ENCODE data around the gene NDUFS8. TPM values are rescaled to one million over a fixed set of nuclear protein-coding genes. Genes with fewer than 3 reads are reported as not detected.

Gene NDUFS8
- total RNA-seq, 4 donors from 2014 or later, result 112 to 192 (median 135) TPM

- Histone ChIP-seq H3K9me3 (peaks cover 0 to 10% (median 0%) of the 10 kb centered on the region in 3 donors), H3K36me3 (peaks cover 0 to 30% (median 0%) of the 10 kb centered on the region in 3 donors), H3K27ac (peak overlapping the region; percentile 18 to 76 (median 58)), H3K4me1 (peaks cover 5 to 54% (median 20%) of the 10 kb centered on the region in 3 donors), H3K27me3 (no peaks in the 10 kb centered on the region), H3K4me3 (no peak overlapping the region)
- TF ChIP-seq CTCF (IDR thresholded peaks at IDR 0.05) (peak in 3 of 6 experiments; percentile 4 to 27 (median 19)), POLR2A (IDR thresholded peaks at IDR 0.05) (no peak)
- no peak for DNase-seq
- 21 to 40% methylated on average over 1 to 9 of the region's 11 CpGs for WGBS, 2 donors
- intact Hi-C loops (cut with DNase I), result no loop called here
Measured at GRCh38 chr11:68020575-68020974, 9.9 kb upstream of the NDUFS8 start.

- Histone ChIP-seq H3K9me3 (peaks cover 0 to 10% (median 0%) of the 10 kb centered on the region in 3 donors), H3K4me3 (no peak overlapping the region), H3K27ac (peak overlapping the region in 2 of 4 donors; percentile 64 to 76), H3K36me3 (peaks cover 0 to 33% (median 0%) of the 10 kb centered on the region in 3 donors), H3K27me3 (no peaks in the 10 kb centered on the region), H3K4me1 (peaks cover 5 to 50% (median 20%) of the 10 kb centered on the region in 3 donors)
- TF ChIP-seq POLR2A (IDR thresholded peaks at IDR 0.05) (no peak), CTCF (IDR thresholded peaks at IDR 0.05) (peak in 3 of 6 experiments; percentile 22 to 47 (median 27))
- intact Hi-C loops (cut with DNase I), result no loop called here
- DNase-seq, result no peak
- 72 to 81% methylated on average over 6 to 12 of the region's 27 CpGs for WGBS, 2 donors
Measured at GRCh38 chr11:68021167-68021787, 9.2 kb upstream of the NDUFS8 start.

- DNase-seq, result no peak
Measured at GRCh38 chr11:68022531-68022930, 8.0 kb upstream of the NDUFS8 start.

GRCh38 chr11:68024508-68024907, 6.0 kb upstream of the NDUFS8 start:
- Histone ChIP-seq H3K27me3 (no peaks in the 10 kb centered on the region), H3K9me3 (peaks cover 0 to 10% (median 0%) of the 10 kb centered on the region in 3 donors), H3K4me1 (peaks cover 5 to 22% (median 12%) of the 10 kb centered on the region in 3 donors), H3K4me3 (no peak overlapping the region), H3K27ac (no peak overlapping the region), H3K36me3 (peaks cover 0 to 33% (median 0%) of the 10 kb centered on the region in 3 donors)
- 76 to 83% methylated on average over 5 of the region's 5 CpGs for WGBS, 2 donors
- intact Hi-C loops (cut with DNase I), result no loop called here
- DNase-seq, result no peak
- TF ChIP-seq CTCF (IDR thresholded peaks at IDR 0.05) (no peak), POLR2A (IDR thresholded peaks at IDR 0.05) (no peak)

More at GRCh38 chr11:68022531-68022930, 8.0 kb upstream of the NDUFS8 start:
- no peak for TF ChIP-seq CTCF (IDR thresholded peaks at IDR 0.05)
- no peak for TF ChIP-seq POLR2A (IDR thresholded peaks at IDR 0.05)
- WGBS, 2 donors, result 90% methylated on average over 2 to 7 of the region's 13 CpGs
- Histone ChIP-seq H3K9me3 (peaks cover 0 to 10% (median 0%) of the 10 kb centered on the region in 3 donors), H3K4me1 (peaks cover 0 to 37% (median 9%) of the 10 kb centered on the region in 3 donors), H3K36me3 (peaks cover 0 to 33% (median 0%) of the 10 kb centered on the region in 3 donors), H3K4me3 (no peak overlapping the region), H3K27ac (no peak overlapping the region), H3K27me3 (no peaks in the 10 kb centered on the region)
- intact Hi-C loops (cut with DNase I), result no loop called here

GRCh38 chr11:68025047-68025446, 5.4 kb upstream of the NDUFS8 start:
- 62 to 79% methylated on average over 4 to 5 of the region's 5 CpGs for WGBS, 2 donors
- intact Hi-C loops (cut with DNase I), result no loop called here

More at GRCh38 chr11:68025047-68025446, 5.4 kb upstream of the NDUFS8 start:
- H3K27me3 ChIP-seq, result no peaks in the 10 kb centered on the region
- no peak overlapping the region for H3K27ac ChIP-seq
- peaks cover 0 to 10% (median 0%) of the 10 kb centered on the region in 3 donors for H3K9me3 ChIP-seq
- DNase-seq, result no peak
- peaks cover 10 to 22% (median 16%) of the 10 kb centered on the region in 3 donors for H3K4me1 ChIP-seq
- TF ChIP-seq POLR2A (IDR thresholded peaks at IDR 0.05) (no peak), CTCF (IDR thresholded peaks at IDR 0.05) (no peak)
- no peak overlapping the region for H3K4me3 ChIP-seq
- peaks cover 0 to 33% (median 0%) of the 10 kb centered on the region in 3 donors for H3K36me3 ChIP-seq
